K562 (cell line): ENCODE measurements around the gene THBS1.

Experiments used
- ETV6 ChIP-seq, 3 experiments: fragments of 150-350 bp in 1 of 3; sonication (generic) in 1 of 3; formaldehyde crosslinking in 1 of 3; IDR thresholded peaks; 2 replicates each; pipeline versions ENCODE4 v1.6.1 to v1.8.0; 2014 to 2022; ENCODE audit warnings: borderline replicate concordance in 2 of 3, low read depth in 2 of 3, antibody characterized with exemption in 1 of 3, low read length in 1 of 3, mild to moderate bottlenecking in 1 of 3, missing genetic modification reagents in 1 of 3
- MCM2 ChIP-seq: fragments of 450-650 bp; IDR thresholded peaks from 2 replicates; pipeline ENCODE4 v1.6.1; 2017; ENCODE audit warnings: low read depth, mild to moderate bottlenecking
- ZNF23 ChIP-seq: fragments of 250-450 bp; sonication (Bioruptor Pico); IDR thresholded peaks from 2 replicates; pipeline ENCODE4 v1.4.0; 2020; ENCODE audit warnings: mild to moderate bottlenecking
- TF ChIP-seq, protein P1 (sequence below), 3 experiments: IDR thresholded peaks in 2 of 3; conservative IDR thresholded peaks in 1 of 3; 2 replicates each; pipeline ENCODE4 v1.5.1; 2011 to 2012; ENCODE audit warnings: low read length in 3 of 3, mild to moderate bottlenecking in 3 of 3, control low read depth in 2 of 3, improper control_type of control experiment in 1 of 3, inconsistent platforms in 1 of 3, low read depth in 1 of 3, mixed read lengths in 1 of 3, moderate library complexity in 1 of 3; ENCODE audit not compliant: insufficient read depth in 2 of 3

- TF ChIP-seq ETV6 (IDR thresholded peaks at IDR 0.05; ENCODE audit: borderline replicate concordance in 1 of 2, low read depth in 2 of 2, low read length in 1 of 2): no peak
- no peak for TF ChIP-seq ETV6 (CRISPR knock-in tag; IDR thresholded peaks at IDR 0.05; ENCODE audit: borderline replicate concordance)
- TF ChIP-seq ZNF23: no peak
- no peak for TF ChIP-seq MCM2
- TF ChIP-seq, protein P1, sequence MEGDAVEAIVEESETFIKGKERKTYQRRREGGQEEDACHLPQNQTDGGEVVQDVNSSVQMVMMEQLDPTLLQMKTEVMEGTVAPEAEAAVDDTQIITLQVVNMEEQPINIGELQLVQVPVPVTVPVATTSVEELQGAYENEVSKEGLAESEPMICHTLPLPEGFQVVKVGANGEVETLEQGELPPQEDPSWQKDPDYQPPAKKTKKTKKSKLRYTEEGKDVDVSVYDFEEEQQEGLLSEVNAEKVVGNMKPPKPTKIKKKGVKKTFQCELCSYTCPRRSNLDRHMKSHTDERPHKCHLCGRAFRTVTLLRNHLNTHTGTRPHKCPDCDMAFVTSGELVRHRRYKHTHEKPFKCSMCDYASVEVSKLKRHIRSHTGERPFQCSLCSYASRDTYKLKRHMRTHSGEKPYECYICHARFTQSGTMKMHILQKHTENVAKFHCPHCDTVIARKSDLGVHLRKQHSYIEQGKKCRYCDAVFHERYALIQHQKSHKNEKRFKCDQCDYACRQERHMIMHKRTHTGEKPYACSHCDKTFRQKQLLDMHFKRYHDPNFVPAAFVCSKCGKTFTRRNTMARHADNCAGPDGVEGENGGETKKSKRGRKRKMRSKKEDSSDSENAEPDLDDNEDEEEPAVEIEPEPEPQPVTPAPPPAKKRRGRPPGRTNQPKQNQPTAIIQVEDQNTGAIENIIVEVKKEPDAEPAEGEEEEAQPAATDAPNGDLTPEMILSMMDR (IDR thresholded peaks at IDR 0.05 in 2 of 3, conservative IDR thresholded peaks at IDR 0.05 in 1 of 3; ENCODE audit: insufficient read depth in 2 of 3, low read depth in 1 of 3, low read length in 3 of 3): no peak
These were observed 41.4 kb upstream of the THBS1 start for GRCh38 chr15:39539466-39539865.
